Activated CD8-positive, alpha-beta memory T cell treated with anti-CD3 and anti-CD28 coated beads, Interleukin-2, amount 10 ng/mL, durations not matched to agents 7 days and 5 days (primary cell): ENCODE data around the gene CASP9. TPM values are rescaled to one million over a fixed set of nuclear protein-coding genes. Genes with fewer than 3 reads are reported as not detected.
"Not testable (repeated sequence)": the region's sequence is repeated elsewhere in the genome, so short reads cannot be mapped to it uniquely, and the experiment has no call there.

Experiments used
- ATAC-seq: fragments of 150-1000 bp; cut with Tn5 transposase; one replicate; pipeline ENCODE4 v1.10.0; 2021; ENCODE audit warnings: moderate library complexity
- CTCF ChIA-PET: fragments of 350-600 bp; sonication (Branson Sonifier 250); formaldehyde crosslinking; loops from one replicate; lab custom pipeline; 2021; ENCODE audit warnings: antibody characterized with exemption; lab: Charles Lee
- DNase-seq: peaks from one replicate; pipeline ENCODE4 v3.0.0-alpha.2; 2020
- H3K27ac Mint-ChIP-seq: one replicate; pipeline ENCODE4 v1.8.0; 2021; ENCODE audit warnings: mild to moderate bottlenecking, mixed read lengths
- H3K27me3 Mint-ChIP-seq: one replicate; pipeline ENCODE4 v1.8.0; 2021; ENCODE audit warnings: mixed read lengths
- H3K36me3 Mint-ChIP-seq: one replicate; pipeline ENCODE4 v1.8.0; 2021; ENCODE audit warnings: mild to moderate bottlenecking, mixed read lengths
- H3K4me1 Mint-ChIP-seq: one replicate; pipeline ENCODE4 v1.8.0; 2021; ENCODE audit warnings: mixed read lengths
- H3K4me3 Mint-ChIP-seq: one replicate; pipeline ENCODE4 v1.8.0; 2021; ENCODE audit warnings: mild to moderate bottlenecking, moderate library complexity, mixed read lengths
- H3K9me3 Mint-ChIP-seq: one replicate; pipeline ENCODE4 v1.8.0; 2022; ENCODE audit warnings: low read depth, mixed read lengths
- total RNA-seq, 2 experiments: library from RNA; stranded (reverse); gene quantifications; one replicate each; pipeline ENCODE4 v1.2.3, GENCODE V29; 2021

Gene CASP9
- total RNA-seq, 2 experiments from 2014 or later, result 17.7 to 19.0 TPM

GRCh38 chr1:15465674-15466073, 58.3 kb downstream of the CASP9 start:
- no peaks in the 10 kb centered on the region for H3K4me1 Mint-ChIP-seq
- peaks cover 12% of the 10 kb centered on the region for H3K27me3 Mint-ChIP-seq
- CTCF ChIA-PET, result no interaction called here
- no peak overlapping the region for H3K27ac Mint-ChIP-seq
- no peak overlapping the region for H3K4me3 Mint-ChIP-seq
- no peaks in the 10 kb centered on the region for H3K36me3 Mint-ChIP-seq
- no peak for ATAC-seq
- DNase-seq, result no peak
- no peaks in the 10 kb centered on the region for H3K9me3 Mint-ChIP-seq

DNA sequence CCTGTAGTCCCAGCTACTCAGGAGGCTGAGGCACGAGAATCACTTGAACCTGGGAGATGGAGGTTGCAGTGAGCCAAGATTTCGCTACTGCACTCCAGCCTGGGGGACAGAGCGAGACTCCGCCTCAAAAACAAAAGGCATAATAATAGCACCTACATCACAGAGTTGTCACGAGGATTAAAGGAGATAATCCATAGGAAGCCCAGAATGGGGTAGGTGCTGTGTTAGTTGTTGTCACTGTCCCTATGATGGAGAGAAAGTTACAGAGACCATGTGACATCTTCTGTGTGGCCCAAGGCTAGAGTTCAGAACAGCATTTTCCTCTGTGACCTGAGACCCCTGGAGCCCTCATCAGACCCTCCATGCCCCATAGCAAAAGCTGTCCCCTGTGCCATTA, 60.1 kb downstream of the CASP9 start:
- H3K4me1 Mint-ChIP-seq, H3K9me3 Mint-ChIP-seq, H3K4me3 Mint-ChIP-seq, H3K27ac Mint-ChIP-seq, H3K36me3 Mint-ChIP-seq, CTCF ChIA-PET, ATAC-seq, DNase-seq: not testable (repeated sequence)
- peaks cover 12% of the 10 kb centered on the region for H3K27me3 Mint-ChIP-seq

GRCh38 chr1:15463064-15463800, 60.8 kb downstream of the CASP9 start:
- peaks cover 13% of the 10 kb centered on the region for H3K27me3 Mint-ChIP-seq
- H3K4me3 Mint-ChIP-seq, ATAC-seq, H3K36me3 Mint-ChIP-seq, H3K27ac Mint-ChIP-seq, H3K9me3 Mint-ChIP-seq, H3K4me1 Mint-ChIP-seq, DNase-seq: not testable (repeated sequence)
- CTCF ChIA-PET, result interaction anchor here (1.3 kb wide), 1 partner anchor 138 kb away, joined by 3 read pairs; no protein-coding TSS in a partner anchor

DNA sequence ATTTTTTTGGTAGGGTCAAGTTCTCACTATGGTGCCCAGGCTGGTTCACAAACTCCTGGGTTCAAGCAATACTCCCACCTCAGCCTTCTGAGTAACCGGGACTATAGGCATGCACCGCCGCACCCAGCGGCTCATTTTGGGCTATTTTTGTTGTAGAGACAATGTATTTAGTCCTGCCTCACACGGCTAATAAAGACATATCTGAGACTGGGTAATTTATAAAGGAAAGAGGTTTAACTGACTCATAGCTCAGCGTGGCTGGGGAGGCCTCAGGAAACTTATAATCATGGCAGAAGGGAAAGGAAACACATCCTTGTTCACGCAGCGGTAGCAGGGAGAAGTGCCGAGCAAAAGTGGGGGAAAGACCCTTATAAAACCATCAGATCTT, 63.3 kb downstream of the CASP9 start:
- no peaks in the 10 kb centered on the region for H3K4me1 Mint-ChIP-seq
- H3K4me3 Mint-ChIP-seq, result no peak overlapping the region
- H3K36me3 Mint-ChIP-seq, result no peaks in the 10 kb centered on the region
- no peaks in the 10 kb centered on the region for H3K9me3 Mint-ChIP-seq
- no peak overlapping the region for H3K27ac Mint-ChIP-seq
- CTCF ChIA-PET, result no interaction called here
- DNase-seq, result no peak
- peaks cover 22% of the 10 kb centered on the region for H3K27me3 Mint-ChIP-seq
- no peak for ATAC-seq

DNA sequence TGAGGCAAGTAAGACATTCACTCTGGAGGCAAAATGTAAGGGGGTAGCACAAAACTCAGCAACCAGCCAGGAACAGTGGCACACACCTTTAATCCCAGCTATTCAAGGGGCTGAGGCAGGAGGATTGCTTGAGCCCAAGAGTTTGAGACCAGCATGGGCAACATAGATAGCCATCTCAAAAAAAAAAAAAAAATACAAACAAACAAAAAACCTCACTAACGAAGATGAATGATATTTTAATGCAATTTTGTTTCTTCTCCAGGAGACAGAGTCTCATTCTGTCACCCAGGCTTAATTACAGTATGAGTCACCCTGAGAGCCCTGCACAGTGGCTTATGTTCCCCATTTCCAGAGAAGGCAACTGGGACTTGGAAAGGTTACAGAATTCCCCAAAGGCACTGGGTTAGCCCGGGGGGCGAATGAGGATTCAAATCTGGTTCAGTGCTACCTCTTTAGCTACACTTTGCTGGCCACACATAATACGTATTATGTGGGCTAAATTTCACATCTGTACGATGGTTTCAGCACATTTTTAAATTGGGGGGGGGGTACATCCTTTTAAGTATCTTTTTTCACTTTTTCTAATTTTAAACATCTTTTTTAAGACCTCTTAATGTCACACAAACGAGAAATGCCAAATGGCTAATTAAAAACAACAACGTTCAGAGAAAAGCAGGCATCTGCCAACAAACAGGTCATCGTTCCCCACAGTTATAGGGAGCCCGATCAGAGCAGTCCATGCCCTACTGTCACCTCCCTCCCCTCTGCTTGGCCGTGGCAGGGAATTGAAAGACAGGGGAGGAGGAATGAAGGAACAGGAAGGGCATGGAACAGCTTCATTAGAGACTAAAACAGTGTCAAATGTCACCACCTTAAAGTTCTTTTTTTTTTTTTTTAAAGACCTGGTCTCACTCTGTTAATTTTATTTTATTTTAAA, 64.0 kb downstream of the CASP9 start:
- peaks cover 22% of the 10 kb centered on the region for H3K27me3 Mint-ChIP-seq
- no peaks in the 10 kb centered on the region for H3K4me1 Mint-ChIP-seq
- H3K4me3 Mint-ChIP-seq, result no peak overlapping the region
- CTCF ChIA-PET, result no interaction called here
- no peak for ATAC-seq
- no peaks in the 10 kb centered on the region for H3K36me3 Mint-ChIP-seq
- no peaks in the 10 kb centered on the region for H3K9me3 Mint-ChIP-seq
- no peak for DNase-seq
- no peak overlapping the region for H3K27ac Mint-ChIP-seq

DNA sequence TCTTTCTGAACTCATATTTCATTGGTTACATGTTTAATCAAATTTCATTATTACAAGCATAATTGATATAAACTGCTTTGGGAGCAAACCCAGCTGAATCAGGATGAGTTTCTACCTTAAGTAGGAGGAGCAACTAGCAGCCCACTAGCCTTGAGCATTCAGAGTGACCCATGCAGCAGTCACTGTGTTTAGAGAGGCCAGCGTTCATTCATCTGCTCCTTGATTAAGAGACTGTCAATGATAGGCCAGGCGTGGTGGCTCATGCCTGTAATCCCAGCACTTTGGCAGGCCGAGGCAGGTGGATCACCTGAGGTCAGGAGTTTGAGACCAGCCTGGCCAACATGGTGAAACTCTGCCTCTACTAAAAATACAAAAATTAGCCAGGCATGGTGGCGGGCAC, 65.6 kb downstream of the CASP9 start:
- H3K27ac Mint-ChIP-seq, CTCF ChIA-PET, H3K9me3 Mint-ChIP-seq, DNase-seq, H3K36me3 Mint-ChIP-seq, H3K4me1 Mint-ChIP-seq, H3K4me3 Mint-ChIP-seq, ATAC-seq: not testable (repeated sequence)
- peaks cover 22% of the 10 kb centered on the region for H3K27me3 Mint-ChIP-seq

GRCh38 chr1:15457585-15457984, 66.4 kb downstream of the CASP9 start:
- H3K27me3 Mint-ChIP-seq, result peaks cover 22% of the 10 kb centered on the region
- H3K4me1 Mint-ChIP-seq, result no peaks in the 10 kb centered on the region
- no peak overlapping the region for H3K4me3 Mint-ChIP-seq
- no peaks in the 10 kb centered on the region for H3K36me3 Mint-ChIP-seq
- H3K9me3 Mint-ChIP-seq, result no peaks in the 10 kb centered on the region
- CTCF ChIA-PET, result no interaction called here
- ATAC-seq (no peak), DNase-seq (no peak)
- H3K27ac Mint-ChIP-seq, result no peak overlapping the region

DNA sequence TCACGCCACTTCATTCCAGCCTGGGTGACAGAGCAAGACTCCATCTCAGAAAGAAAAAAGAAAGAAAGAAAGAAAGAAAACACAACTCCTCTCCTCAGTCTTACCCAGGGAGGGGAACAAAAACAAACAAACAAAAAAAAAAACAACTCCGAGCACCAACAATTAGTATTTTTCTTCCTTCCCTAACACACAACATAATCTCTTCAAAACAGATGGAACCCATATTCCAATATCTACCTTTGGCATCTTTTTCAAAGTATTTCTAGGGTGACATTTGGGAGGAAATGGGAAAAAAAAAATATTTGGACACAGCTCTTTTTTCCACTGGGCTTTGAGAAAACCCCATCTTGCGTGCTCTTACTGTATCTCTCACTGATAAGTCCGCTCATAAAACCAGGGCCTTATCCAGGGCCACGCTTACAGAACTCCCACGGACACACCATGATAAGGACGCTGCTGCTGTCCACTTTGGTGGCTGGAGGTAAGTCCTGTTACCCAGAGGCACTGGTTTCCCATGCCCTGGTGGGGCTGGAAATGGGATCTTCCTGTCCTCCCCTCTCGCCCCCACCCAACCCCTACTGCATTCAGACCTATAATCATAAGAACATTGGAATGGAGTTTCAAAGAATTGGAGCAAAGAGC, 67.6 kb downstream of the CASP9 start, which contains the start of gene CELA2A:
CELA2A (plus strand) TSS at position 420 of the 642 bp plus-strand sequence; CDS start at position 442, 22 bp downstream.
- ATAC-seq (no peak), DNase-seq (no peak)
- Mint-ChIP-seq H3K27ac (no peak within 1 kb of the TSS), H3K9me3 (no peaks in the 10 kb centered on the region), H3K4me1 (no peaks in the 10 kb centered on the region), H3K36me3 (no peaks in the 10 kb centered on the region), H3K4me3 (no peak within 1 kb of the TSS), H3K27me3 (peaks cover 18% of the 10 kb centered on the region)
- CTCF ChIA-PET, result no interaction called here

- CTCF ChIA-PET, result interaction anchor here (0.6 kb wide), 1 partner anchor 849 kb away, joined by 3 read pairs; no protein-coding TSS in a partner anchor
- no peak for DNase-seq
- Mint-ChIP-seq H3K9me3 (no peaks in the 10 kb centered on the region), H3K27ac (no peak overlapping the region), H3K4me3 (no peak overlapping the region), H3K36me3 (no peaks in the 10 kb centered on the region), H3K4me1 (no peaks in the 10 kb centered on the region), H3K27me3 (peaks cover 15% of the 10 kb centered on the region)
- ATAC-seq, result no peak
Measured at GRCh38 chr1:15455522-15455921, 68.5 kb downstream of the CASP9 start.

DNA sequence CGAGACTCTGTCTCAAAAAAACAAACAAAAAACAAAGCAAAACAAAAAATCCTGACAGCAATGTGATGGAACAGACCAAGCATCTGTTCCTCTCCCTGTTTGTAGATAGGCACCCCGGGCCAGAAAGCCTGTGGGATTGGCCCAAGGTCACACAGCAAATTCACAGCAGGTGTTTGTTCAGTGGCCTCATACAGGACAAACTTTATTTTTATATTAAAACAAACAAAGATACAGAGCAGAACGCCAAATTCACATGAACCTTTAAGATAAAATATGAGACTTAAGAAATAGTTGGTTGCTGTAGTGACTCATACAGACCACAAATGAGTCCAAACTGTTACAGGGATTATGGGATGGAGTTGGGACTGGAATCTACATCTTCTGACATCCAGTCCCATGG, 69.8 kb downstream of the CASP9 start:
- Mint-ChIP-seq H3K4me3 (no peak overlapping the region), H3K27me3 (peaks cover 12% of the 10 kb centered on the region), H3K9me3 (no peaks in the 10 kb centered on the region), H3K36me3 (no peaks in the 10 kb centered on the region), H3K27ac (no peak overlapping the region), H3K4me1 (no peaks in the 10 kb centered on the region)
- CTCF ChIA-PET, result no interaction called here
- no peak for ATAC-seq
- DNase-seq, result no peak

DNA sequence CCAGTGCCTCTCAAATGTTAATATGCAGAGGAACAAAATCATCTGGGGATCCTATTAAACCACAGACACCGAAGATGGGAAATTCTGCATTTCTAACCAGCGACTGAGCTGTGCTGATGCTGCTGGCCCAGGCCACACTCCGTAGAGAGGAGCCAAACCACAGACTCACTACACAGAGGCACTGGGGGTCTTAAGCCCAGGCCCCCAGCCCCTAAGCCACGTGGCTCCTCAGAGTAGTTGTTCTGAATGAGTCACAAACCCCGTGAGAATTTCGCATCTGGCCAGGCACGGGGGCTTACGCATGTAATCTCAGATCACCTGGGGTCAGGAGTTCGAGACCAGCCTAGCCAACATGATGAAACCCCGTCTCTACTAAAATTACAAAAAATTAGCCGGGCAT, 70.3 kb downstream of the CASP9 start:
- Mint-ChIP-seq H3K4me1 (no peaks in the 10 kb centered on the region), H3K27ac (no peak overlapping the region), H3K9me3 (no peaks in the 10 kb centered on the region), H3K27me3 (peaks cover 12% of the 10 kb centered on the region), H3K36me3 (no peaks in the 10 kb centered on the region), H3K4me3 (no peak overlapping the region)
- CTCF ChIA-PET, result no interaction called here
- ATAC-seq, result no peak
- no peak for DNase-seq

DNA sequence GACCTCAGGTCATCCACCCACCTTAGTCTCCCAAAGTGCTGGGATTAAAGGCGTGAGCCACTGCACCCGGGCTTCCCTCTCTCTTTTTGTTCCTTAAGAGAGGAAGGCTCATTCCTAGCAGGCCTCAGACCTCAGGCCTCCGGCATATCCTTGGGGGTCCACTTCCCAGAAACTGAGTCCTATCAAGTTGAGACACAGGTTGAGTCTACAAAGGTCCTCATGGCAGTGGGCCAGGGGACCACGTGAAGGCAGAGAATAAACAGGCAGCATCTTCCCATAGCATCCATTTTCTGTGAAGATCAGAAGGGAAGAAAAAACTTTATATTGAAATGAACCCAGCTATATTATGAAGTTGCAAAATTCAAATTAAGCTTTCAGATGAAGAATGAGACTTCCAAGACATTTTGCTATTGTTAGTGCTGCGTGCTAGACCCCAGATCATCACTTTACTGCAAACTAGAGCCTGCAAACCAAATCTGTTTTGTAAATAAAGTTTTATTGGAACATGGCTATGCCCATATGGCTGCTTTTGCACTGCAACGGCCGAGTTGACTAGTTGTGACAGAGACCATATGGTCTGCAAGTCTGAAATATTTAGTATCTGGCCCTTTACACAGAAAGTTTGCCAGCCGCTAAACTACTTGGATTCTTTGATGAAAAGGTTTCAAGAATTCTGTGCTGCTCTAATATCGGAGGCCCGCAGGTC, 71.0 kb downstream of the CASP9 start:
- peaks cover 10% of the 10 kb centered on the region for H3K27me3 Mint-ChIP-seq

DNA sequence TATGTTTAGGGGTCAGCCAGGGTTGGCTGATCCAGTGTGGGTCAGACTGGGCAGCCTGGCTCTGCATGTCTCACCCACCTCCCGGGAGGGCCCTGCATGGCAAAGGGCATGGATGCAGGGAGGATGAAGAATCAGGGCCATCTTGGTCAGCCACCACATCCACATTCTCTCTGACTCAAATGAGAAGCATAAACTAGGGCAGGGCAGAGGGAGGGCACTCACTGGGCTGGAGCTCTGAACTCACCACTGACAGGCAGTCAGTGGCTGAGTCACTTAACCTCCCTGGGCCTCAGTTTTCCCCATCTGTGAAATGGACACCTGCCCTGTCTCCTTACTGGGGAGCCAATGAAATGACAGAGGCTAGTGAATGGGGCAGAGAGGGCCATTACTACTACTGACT, 71.8 kb downstream of the CASP9 start:
- CTCF ChIA-PET, result no interaction called here
- H3K4me1 Mint-ChIP-seq, result no peaks in the 10 kb centered on the region
- peaks cover 10% of the 10 kb centered on the region for H3K27me3 Mint-ChIP-seq
- ATAC-seq (no peak), DNase-seq (no peak)
- H3K27ac Mint-ChIP-seq, result no peak overlapping the region
- no peaks in the 10 kb centered on the region for H3K9me3 Mint-ChIP-seq
- H3K4me3 Mint-ChIP-seq, result no peak overlapping the region
- H3K36me3 Mint-ChIP-seq, result no peaks in the 10 kb centered on the region

More for the DNA sequence above, 71.0 kb downstream of the CASP9 start:
- CTCF ChIA-PET, result no interaction called here
- no peak overlapping the region for H3K4me3 Mint-ChIP-seq
- no peak for DNase-seq
- ATAC-seq, result no peak
- H3K4me1 Mint-ChIP-seq, result no peaks in the 10 kb centered on the region
- H3K27ac Mint-ChIP-seq, result no peak overlapping the region
- no peaks in the 10 kb centered on the region for H3K9me3 Mint-ChIP-seq
- no peaks in the 10 kb centered on the region for H3K36me3 Mint-ChIP-seq
